Hepatocyte (in vitro differentiated cells): Measurements from ENCODE around the gene PRKCSH.

Experiments
- CTCF ChIP-seq: fragments of 200-600 bp; sonication (generic); IDR thresholded peaks from 2 replicates; pipeline ENCODE4 v1.5.1; 2016; ENCODE audit warnings: antibody characterized with exemption, mild to moderate bottlenecking; ENCODE audit not compliant: poor library complexity
- EZH2 ChIP-seq: fragments of 200-600 bp; sonication (generic); IDR thresholded peaks from 2 replicates; pipeline ENCODE4 v1.6.1; 2016; ENCODE audit warnings: antibody characterized with exemption, mild to moderate bottlenecking, borderline replicate concordance
- EZH2phosphoT487 ChIP-seq: fragments of 200-600 bp; sonication (generic); IDR thresholded peaks from one replicate; pipeline ENCODE4 v1.6.1; 2018; ENCODE audit warnings: antibody characterized with exemption, mild to moderate bottlenecking, low read depth, moderate library complexity; ENCODE audit not compliant: unreplicated experiment, severe bottlenecking

DNA sequence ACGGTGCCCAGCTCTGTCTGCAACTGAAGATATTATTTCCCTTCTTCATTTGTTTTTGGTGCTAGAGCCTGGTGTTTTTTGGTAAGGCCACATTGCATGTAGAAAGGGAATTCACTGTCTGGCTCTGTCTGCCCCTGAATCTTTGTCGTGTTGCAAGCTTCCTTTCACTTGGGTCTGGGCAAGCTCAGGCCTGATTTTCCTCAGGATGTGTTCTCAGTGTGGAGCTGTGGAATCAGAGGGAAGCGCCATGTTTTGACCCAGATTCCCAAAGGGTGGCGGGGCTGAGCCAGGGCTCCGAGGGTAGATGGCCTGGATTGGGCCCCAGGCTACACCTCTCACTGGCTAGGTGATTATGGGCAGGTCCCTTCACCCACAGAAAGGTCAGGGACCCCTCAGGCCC lies 8.6 kb downstream of the PRKCSH start:
- TF ChIP-seq EZH2 = no peak
- no peak for TF ChIP-seq CTCF
- no peak for TF ChIP-seq EZH2phosphoT487
